GM13977 (cell line): ENCODE measurements around the gene PTPRF.
A peak's percentile ranks its signal among the peaks of the same experiment; 100 is the strongest.

Source experiments
- DNase-seq: peaks from one replicate; pipeline ENCODE4 v3.0.0; 2012; ENCODE audit warnings: low spot score
- in situ Hi-C: fragments of 300-500 bp; cut with MboI; formaldehyde crosslinking; loops from one replicate; pipeline ENCODE4 v1.12.0; 2022; ENCODE audit warnings: low sequenced_read_pairs, low pct_unique_long_range_greater_than_20kb, mixed read lengths, inconsistent platforms; ENCODE audit not compliant: unreplicated experiment
- TF ChIP-seq, protein P1 (sequence below): IDR thresholded peaks from 2 replicates; pipeline ENCODE4 v1.5.1; 2012; ENCODE audit warnings: mild to moderate bottlenecking, control low read depth; ENCODE audit not compliant: insufficient read depth; ENCODE audit errors: extremely low read depth, missing control alignments

PTPRF gene

DNA sequence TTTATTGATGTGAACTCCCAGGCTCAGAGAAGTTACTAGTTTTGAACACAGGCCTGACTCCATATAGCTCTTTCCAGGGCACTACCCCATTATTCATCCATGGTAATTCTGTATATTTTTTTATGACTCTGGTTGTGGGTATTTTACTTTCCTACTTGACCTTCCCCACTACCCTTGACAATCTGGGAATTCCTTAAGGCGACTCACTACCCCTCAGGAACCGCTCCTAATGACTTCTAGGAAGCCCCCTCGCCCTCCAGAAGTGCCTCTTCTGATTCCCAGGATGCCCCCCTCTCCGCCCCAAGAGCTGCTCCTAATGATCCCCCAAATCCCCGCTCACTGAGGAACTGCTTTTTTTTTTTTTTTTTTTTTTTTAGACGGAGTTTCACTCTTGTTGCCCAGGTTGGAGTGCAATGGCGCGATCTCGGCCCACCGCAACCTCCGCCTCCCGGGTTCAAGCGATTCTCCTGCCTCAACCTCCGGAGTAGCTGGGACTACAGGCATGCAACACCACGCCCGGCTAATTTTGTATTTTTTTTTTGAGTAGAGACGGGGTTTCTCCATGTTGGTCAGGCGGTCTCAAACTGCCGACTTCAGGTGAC is 118.3 kb downstream of the PTPRF start:
- in situ Hi-C loops = no loop called here
- no peak for DNase-seq
- TF ChIP-seq, protein P1, sequence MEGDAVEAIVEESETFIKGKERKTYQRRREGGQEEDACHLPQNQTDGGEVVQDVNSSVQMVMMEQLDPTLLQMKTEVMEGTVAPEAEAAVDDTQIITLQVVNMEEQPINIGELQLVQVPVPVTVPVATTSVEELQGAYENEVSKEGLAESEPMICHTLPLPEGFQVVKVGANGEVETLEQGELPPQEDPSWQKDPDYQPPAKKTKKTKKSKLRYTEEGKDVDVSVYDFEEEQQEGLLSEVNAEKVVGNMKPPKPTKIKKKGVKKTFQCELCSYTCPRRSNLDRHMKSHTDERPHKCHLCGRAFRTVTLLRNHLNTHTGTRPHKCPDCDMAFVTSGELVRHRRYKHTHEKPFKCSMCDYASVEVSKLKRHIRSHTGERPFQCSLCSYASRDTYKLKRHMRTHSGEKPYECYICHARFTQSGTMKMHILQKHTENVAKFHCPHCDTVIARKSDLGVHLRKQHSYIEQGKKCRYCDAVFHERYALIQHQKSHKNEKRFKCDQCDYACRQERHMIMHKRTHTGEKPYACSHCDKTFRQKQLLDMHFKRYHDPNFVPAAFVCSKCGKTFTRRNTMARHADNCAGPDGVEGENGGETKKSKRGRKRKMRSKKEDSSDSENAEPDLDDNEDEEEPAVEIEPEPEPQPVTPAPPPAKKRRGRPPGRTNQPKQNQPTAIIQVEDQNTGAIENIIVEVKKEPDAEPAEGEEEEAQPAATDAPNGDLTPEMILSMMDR = no peak

DNA sequence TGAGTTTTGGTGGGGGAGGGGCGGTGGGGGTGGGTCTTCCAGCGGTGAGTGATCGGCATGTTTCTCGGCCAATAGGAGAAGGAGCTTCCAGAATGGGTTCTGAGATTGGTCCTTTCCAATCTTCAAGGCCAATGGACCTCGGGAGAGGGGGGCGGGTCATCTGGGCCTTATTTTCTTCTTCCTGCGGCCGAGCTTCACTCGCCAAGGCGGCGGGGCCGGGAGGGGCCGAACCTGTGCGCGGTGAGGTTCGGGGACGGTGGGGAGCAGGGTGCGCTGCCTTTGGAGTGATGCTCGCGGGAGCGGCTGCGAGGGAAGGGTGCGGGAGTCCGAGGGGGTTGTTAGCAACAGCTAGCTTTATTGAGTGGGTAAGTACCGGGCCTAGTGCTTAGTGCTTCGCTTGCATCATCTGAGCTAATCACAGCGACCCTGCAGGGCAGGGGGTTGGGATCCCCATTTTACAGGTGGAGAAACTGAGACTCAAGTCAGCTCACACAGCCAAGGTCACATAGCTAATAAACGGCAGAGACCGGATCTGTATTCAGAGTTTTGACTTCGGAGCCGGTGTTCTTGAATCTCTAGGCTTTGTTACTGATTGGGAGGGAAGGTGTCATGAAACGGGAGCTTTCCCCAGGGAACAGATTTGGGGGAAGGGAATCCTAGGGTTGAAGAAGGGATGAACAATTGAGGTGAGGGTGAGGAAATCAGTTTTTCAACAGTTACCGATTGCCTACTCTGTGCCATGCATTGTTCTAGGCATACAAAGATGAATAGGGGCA is 119.8 kb downstream of the PTPRF start:
- TF ChIP-seq, protein P1 = no peak
- DNase-seq = peak; percentile 98
- in situ Hi-C loops = no loop called here

DNA sequence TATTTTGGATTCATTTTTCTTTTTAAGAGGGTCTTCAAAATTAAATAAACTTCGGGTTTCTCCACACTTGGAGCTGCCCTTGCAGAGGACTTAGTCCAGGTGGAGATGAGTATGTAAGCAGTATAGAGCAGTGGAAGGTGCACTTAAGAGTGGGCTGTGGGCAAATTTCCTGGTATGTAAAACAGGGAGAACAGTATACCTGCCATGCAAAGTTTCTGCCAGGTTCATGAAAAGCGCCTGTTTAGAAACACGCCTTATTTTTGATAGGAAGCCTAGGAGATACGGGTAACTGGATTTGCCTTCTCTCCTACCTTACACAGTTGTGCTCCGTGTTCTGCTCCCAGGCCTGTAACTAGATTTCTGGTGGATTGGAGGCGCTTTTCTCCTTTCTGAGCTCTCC is 120.5 kb downstream of the PTPRF start:
- in situ Hi-C loops = no loop called here
- no peak for DNase-seq

DNA sequence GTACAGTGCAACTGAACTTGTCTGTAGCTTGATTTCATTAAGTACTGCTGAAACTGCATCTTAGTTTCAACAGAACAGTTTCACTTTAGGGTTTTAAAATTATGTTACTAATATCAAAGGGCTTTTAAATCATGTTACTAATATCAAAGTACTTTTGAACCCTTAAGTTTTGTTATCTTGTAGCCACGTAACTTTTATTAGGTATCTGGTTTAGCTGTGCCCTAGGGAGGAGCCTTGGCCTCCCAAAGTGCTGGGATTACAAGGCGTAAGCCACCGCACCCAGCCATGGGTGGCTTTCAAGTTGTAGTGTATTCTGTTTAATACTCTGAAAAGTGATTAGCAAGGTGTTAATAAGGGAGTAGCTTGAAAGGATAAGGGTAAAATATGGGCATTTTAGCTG is 121.2 kb downstream of the PTPRF start:
- TF ChIP-seq, protein P1 = no peak
- DNase-seq = no peak
- in situ Hi-C loops = no loop called here

More for the DNA sequence above, 120.5 kb downstream of the PTPRF start:
- TF ChIP-seq, protein P1 = no peak

DNA sequence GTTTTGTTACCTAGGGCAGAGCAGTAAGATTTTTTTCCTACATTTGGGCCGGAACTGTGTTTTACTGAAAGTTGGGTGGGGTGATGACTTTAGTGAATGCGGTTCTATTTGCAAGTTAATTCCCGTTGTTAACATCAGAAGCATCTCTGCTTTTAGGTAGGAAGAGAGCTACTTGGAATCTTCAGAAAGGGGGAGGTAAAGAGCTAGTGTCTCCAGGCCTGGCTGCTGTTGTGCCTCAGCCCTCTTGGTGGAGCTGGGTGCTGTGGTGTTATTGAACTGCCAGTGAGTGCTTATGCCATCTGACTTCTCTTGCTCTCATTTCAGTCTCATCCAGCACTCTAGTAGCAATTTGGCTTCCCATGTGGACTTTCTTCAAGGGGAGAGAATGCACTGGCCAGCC is 122.7 kb downstream of the PTPRF start:
- DNase-seq = no peak
- in situ Hi-C loops = no loop called here
- TF ChIP-seq, protein P1 = peak; percentile 30

DNA sequence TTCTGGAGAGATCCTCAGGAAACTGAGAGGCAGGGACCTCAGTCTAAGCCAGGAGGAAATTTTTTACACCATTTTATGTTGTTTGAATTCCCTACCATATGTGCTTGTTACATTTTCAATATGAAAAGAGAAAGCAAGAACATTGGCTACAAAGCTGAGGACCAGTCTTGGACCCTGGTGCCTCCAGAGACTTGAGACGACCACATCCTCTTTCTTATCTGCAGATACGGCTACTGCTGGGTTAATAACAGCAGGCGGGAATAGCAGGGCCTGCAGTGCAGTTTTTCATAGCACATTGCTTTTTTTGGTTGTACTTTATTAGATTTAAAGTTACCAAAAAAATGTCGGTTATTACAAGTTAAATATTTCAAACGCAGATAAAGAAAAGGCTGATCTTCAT is 123.2 kb downstream of the PTPRF start:
- TF ChIP-seq, protein P1 = no peak
- in situ Hi-C loops = no loop called here
- no peak for DNase-seq
